ENCODE measurements around the gene ARCN1. TPM values are rescaled to one million over a fixed set of nuclear protein-coding genes. Genes with fewer than 3 reads are reported as not detected.
A peak's percentile ranks its signal among the peaks of the same experiment; 100 is the strongest.

ARCN1 gene
- total RNA-seq, 1 donor from 2014 or later: 140 TPM

GRCh38 chr11:118646393-118646792 lies 74.2 kb downstream of the ARCN1 start:
- DNase-seq (ENCODE audit: low spot score in 2 of 2, unreplicated experiment in 2 of 2): no peak
- Mint-ChIP-seq H3K36me3 (peaks cover 49% of the 10 kb centered on the region), H3K4me3 (no peak overlapping the region), H3K9me3 (no peaks in the 10 kb centered on the region), H3K27ac (peak overlapping the region; percentile 18), H3K4me1 (peaks cover 6% of the 10 kb centered on the region), H3K27me3 (ENCODE audit: low read depth) (no peaks in the 10 kb centered on the region)
- TF ChIP-seq, protein P1, sequence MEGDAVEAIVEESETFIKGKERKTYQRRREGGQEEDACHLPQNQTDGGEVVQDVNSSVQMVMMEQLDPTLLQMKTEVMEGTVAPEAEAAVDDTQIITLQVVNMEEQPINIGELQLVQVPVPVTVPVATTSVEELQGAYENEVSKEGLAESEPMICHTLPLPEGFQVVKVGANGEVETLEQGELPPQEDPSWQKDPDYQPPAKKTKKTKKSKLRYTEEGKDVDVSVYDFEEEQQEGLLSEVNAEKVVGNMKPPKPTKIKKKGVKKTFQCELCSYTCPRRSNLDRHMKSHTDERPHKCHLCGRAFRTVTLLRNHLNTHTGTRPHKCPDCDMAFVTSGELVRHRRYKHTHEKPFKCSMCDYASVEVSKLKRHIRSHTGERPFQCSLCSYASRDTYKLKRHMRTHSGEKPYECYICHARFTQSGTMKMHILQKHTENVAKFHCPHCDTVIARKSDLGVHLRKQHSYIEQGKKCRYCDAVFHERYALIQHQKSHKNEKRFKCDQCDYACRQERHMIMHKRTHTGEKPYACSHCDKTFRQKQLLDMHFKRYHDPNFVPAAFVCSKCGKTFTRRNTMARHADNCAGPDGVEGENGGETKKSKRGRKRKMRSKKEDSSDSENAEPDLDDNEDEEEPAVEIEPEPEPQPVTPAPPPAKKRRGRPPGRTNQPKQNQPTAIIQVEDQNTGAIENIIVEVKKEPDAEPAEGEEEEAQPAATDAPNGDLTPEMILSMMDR (IDR thresholded peaks at IDR 0.05; ENCODE audit: unreplicated experiment): no peak

DNA sequence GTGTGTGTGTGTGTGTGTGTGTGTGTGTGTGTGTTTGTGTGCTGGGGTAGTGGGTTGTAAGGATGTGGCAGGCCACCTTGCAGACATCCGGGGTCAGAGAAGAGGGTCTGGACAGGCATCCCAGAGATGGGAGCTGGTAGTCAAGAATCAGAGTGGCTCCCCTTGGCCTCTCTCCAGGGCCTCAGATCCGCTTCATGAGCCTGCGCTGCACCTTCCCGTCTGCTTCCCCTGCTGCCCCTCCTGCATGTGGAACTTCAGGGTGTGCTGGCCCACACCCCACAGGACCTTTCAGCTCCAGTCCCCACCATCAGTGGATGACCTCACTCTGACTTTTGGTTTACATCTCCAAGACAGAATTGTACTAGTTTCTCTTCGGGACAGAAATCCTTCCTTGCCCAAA lies 76.1 kb downstream of the ARCN1 start:
- TF ChIP-seq, protein P1 (IDR thresholded peaks at IDR 0.05; ENCODE audit: unreplicated experiment): no peak
- Mint-ChIP-seq H3K27ac (no peak overlapping the region), H3K4me3 (no peak overlapping the region), H3K27me3 (ENCODE audit: low read depth) (no peaks in the 10 kb centered on the region), H3K9me3 (no peaks in the 10 kb centered on the region), H3K36me3 (peaks cover 59% of the 10 kb centered on the region), H3K4me1 (no peaks in the 10 kb centered on the region)
- DNase-seq (ENCODE audit: low spot score in 2 of 2, unreplicated experiment in 2 of 2): no peak

DNA sequence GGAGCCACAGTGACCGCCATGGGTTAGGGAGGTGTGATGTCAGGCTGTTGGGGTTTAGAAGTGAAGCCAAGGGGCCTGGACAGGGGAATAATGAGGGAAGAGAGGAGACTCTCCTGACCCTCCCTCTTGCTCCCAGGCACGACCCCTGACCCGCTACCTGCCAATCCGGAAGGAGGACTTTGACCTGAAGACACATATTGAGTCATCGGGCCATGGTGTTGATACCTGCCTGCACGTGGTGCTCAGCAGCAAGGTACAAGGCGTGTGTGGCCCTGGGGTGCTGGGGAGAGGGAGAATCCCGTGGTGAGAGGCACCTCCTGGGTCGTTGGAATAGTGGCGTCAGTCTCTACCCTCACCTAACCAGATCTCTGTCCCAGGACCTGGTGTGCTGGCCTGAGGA lies 77.7 kb downstream of the ARCN1 start:
- H3K36me3 Mint-ChIP-seq: peaks cover 60% of the 10 kb centered on the region
- H3K9me3 Mint-ChIP-seq: no peaks in the 10 kb centered on the region
- no peaks in the 10 kb centered on the region for H3K4me1 Mint-ChIP-seq
- TF ChIP-seq, protein P1 (IDR thresholded peaks at IDR 0.05; ENCODE audit: unreplicated experiment): no peak
- H3K27ac Mint-ChIP-seq: no peak overlapping the region
- no peaks in the 10 kb centered on the region for H3K27me3 Mint-ChIP-seq (ENCODE audit: low read depth)
- peak in 1 of 2 experiments; percentile 6 for DNase-seq (ENCODE audit: low spot score in 2 of 2, unreplicated experiment in 2 of 2)
- no peak overlapping the region for H3K4me3 Mint-ChIP-seq

- no peaks in the 10 kb centered on the region for H3K27me3 Mint-ChIP-seq (ENCODE audit: low read depth)
- H3K36me3 Mint-ChIP-seq: peaks cover 60% of the 10 kb centered on the region
- no peak overlapping the region for H3K27ac Mint-ChIP-seq
- TF ChIP-seq, protein P1 (IDR thresholded peaks at IDR 0.05; ENCODE audit: unreplicated experiment): no peak
- H3K4me3 Mint-ChIP-seq: no peak overlapping the region
- H3K9me3 Mint-ChIP-seq: no peaks in the 10 kb centered on the region
- peak in 1 of 2 experiments; percentile 3 for DNase-seq (ENCODE audit: low spot score in 2 of 2, unreplicated experiment in 2 of 2)
- H3K4me1 Mint-ChIP-seq: no peaks in the 10 kb centered on the region
These were observed 78.2 kb downstream of the ARCN1 start for GRCh38 chr11:118650366-118650765.

DNA sequence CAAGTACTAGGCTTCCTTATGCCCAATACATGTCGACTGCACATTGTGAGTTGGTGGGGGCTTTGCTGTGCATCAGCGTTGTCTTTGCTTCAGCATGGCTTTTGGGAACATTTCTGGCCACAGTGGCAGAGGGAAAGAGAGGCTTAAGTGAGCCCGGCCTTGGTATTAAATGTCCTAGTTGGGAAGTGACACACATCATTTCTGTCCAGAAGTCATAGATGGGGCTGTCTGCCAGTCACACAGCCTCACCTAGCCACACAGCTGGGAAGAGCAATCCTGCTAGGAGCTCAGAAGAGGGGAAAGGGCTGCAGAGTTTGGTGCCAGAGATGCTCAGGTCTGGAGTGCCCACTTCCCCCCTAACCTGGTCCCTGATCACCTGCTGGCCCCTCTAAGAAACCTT lies 79.6 kb downstream of the ARCN1 start:
- TF ChIP-seq, protein P1 (IDR thresholded peaks at IDR 0.05; ENCODE audit: unreplicated experiment): no peak
- no peaks in the 10 kb centered on the region for H3K9me3 Mint-ChIP-seq
- no peak overlapping the region for H3K4me3 Mint-ChIP-seq
- H3K27ac Mint-ChIP-seq: no peak overlapping the region
- H3K36me3 Mint-ChIP-seq: peaks cover 53% of the 10 kb centered on the region
- DNase-seq (ENCODE audit: low spot score in 2 of 2, unreplicated experiment in 2 of 2): no peak
- no peaks in the 10 kb centered on the region for H3K4me1 Mint-ChIP-seq
- no peaks in the 10 kb centered on the region for H3K27me3 Mint-ChIP-seq (ENCODE audit: low read depth)

Small RNA genes lying within 50 kb of the gene (microRNA-seq; reads per million reads assigned to microRNA genes)
- gene MIR6716: 0.88 reads per million

Other genes with a start within 250 kb of the ARCN1 start
- gene CD3D, start 229.7 kb upstream of the ARCN1 start, total RNA-seq: not detected in 3 replicates
- gene CD3G, start 228.1 kb upstream of the ARCN1 start, total RNA-seq: not detected in 3 replicates
- gene UBE4A, start 212.8 kb upstream of the ARCN1 start, total RNA-seq: 40.5 to 41.5 TPM (median 41.5 TPM) in 3 replicates
- gene ATP5MG, start 170.8 kb upstream of the ARCN1 start, total RNA-seq: 168 to 188 TPM (median 180 TPM) in 3 replicates
- gene KMT2A, start 135.9 kb upstream of the ARCN1 start, total RNA-seq: 83.6 to 85.8 TPM (median 83.7 TPM) in 3 replicates
- gene TTC36, start 44.9 kb upstream of the ARCN1 start, total RNA-seq: 1.1 TPM in 3 replicates
- gene TMEM25, start 41.2 kb upstream of the ARCN1 start, total RNA-seq: 46.1 to 48.0 TPM (median 46.7 TPM) in 3 replicates
- 22.3 to 24.1 TPM (median 23.7 TPM) in 3 replicates for gene IFT46, start 6.5 kb upstream of the ARCN1 start, total RNA-seq
- 138 to 148 TPM (median 139 TPM) in 3 replicates for gene PHLDB1, start 35.2 kb downstream of the ARCN1 start, total RNA-seq
- gene TREH, start 107.2 kb downstream of the ARCN1 start, total RNA-seq: 0.11 TPM in 1 of 3 replicates, not detected in the others
- 189 to 194 TPM (median 191 TPM) in 3 replicates for gene DDX6, start 218.8 kb downstream of the ARCN1 start, total RNA-seq